RWPE1 (cell line): ENCODE results near the gene TYW1.
A peak's percentile ranks its signal among the peaks of the same experiment; 100 is the strongest.
"Not testable (repeated sequence)": the region's sequence is repeated elsewhere in the genome, so short reads cannot be mapped to it uniquely, and the experiment has no call there.

Experiments
- CTCF ChIA-PET: fragments of 350-600 bp; sonication (Branson Sonifier 250); formaldehyde crosslinking; extraction: SDS; loops from one replicate; lab custom pipeline; 2021; lab: Yijun Ruan, JAX
- POLR2A ChIA-PET: fragments of 400-600 bp; formaldehyde crosslinking; extraction: SDS; loops from one replicate; lab custom pipeline; 2020; ENCODE audit warnings: antibody characterized with exemption; ENCODE audit not compliant: low non-redundant PET; lab: Yijun Ruan, JAX
- DNase-seq: peaks from one replicate; pipeline ENCODE4 v3.0.0; 2012; ENCODE audit warnings: low spot score
- H3K27ac ChIP-seq: fragments of 450-650 bp; 2 replicates; pipeline ENCODE4 v1.5.1; 2017
- TF ChIP-seq, protein P1 (sequence below): fragments of 450-650 bp; conservative IDR thresholded peaks from 2 replicates; pipeline ENCODE4 v1.5.1; 2017; ENCODE audit warnings: low read depth, mild to moderate bottlenecking

The TYW1 gene

DNA sequence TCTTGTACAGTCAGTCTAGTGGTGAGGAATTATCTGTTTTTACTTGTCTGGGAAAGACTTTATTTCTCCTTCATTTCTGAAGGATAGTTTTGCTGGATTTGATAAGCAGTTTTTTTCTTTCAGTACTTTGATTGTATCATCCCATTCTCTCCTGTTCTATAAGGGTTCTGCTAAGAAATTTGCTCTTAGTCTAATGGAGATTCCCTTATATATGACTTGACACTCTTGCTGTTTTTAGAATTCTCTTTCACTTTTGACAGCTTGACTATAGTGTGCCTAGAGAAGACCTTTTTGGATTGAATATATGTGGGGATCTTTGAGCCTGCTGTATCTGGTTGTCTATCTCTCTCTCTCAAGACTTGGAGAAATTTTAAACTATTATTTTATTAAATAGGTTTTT, 157.7 kb downstream of the TYW1 start:
- POLR2A ChIA-PET, H3K27ac ChIP-seq, DNase-seq, CTCF ChIA-PET: not testable (repeated sequence)

DNA sequence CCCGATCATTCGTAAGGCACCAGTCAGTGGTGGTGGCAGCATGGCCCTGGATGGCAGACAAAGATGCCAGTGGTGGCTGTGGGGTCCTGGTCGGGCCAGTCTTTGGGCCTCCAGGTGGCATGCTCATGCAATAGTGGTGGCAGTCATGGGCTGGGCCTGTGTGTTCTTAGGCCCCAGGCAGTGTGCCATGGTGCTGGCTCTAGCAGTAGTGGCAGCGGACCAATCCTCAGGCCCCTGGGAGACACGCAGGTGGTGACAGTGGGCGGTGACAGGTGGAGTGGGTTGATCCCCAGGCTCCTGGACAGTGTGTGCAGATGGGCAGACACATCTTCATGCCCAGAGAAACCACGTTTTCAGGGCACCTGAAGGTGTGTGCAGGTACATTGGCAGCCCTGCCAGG, 159.4 kb downstream of the TYW1 start:
- DNase-seq, H3K27ac ChIP-seq, POLR2A ChIA-PET, CTCF ChIA-PET: not testable (repeated sequence)

- POLR2A ChIA-PET, H3K27ac ChIP-seq, CTCF ChIA-PET, DNase-seq: not testable (repeated sequence)
Observed at GRCh38 chr7:67163285-67163684, 166.7 kb downstream of the TYW1 start.

GRCh38 chr7:67171151-67171550, 174.5 kb downstream of the TYW1 start:
- H3K27ac ChIP-seq, POLR2A ChIA-PET, DNase-seq, CTCF ChIA-PET: not testable (repeated sequence)

DNA sequence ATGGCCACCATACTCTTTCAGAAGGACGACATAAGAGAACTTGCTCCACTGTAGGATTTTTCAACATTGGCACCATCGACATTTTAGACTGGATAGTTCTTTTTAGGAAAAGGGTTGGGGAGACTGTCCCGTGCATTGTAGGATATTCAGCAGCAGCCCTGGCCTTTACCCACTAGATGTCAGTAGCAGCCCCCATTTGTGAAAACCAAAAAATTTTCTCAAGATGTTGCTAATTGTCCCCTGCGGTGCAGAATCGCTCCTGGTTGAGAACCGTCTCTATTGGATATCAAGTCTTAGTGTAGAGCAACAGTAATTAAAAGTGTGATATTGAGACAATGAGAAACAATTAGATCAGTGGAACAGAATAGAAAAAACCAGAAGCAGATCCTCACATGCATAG, 180.1 kb downstream of the TYW1 start:
- POLR2A ChIA-PET, CTCF ChIA-PET, DNase-seq, H3K27ac ChIP-seq: not testable (repeated sequence)
- TF ChIP-seq, protein P1, sequence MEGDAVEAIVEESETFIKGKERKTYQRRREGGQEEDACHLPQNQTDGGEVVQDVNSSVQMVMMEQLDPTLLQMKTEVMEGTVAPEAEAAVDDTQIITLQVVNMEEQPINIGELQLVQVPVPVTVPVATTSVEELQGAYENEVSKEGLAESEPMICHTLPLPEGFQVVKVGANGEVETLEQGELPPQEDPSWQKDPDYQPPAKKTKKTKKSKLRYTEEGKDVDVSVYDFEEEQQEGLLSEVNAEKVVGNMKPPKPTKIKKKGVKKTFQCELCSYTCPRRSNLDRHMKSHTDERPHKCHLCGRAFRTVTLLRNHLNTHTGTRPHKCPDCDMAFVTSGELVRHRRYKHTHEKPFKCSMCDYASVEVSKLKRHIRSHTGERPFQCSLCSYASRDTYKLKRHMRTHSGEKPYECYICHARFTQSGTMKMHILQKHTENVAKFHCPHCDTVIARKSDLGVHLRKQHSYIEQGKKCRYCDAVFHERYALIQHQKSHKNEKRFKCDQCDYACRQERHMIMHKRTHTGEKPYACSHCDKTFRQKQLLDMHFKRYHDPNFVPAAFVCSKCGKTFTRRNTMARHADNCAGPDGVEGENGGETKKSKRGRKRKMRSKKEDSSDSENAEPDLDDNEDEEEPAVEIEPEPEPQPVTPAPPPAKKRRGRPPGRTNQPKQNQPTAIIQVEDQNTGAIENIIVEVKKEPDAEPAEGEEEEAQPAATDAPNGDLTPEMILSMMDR = peak; percentile 56

GRCh38 chr7:67178915-67179688, 182.5 kb downstream of the TYW1 start:
- DNase-seq, POLR2A ChIA-PET, CTCF ChIA-PET: not testable (repeated sequence)
- peak overlapping the region; percentile 52 for H3K27ac ChIP-seq

- POLR2A ChIA-PET, CTCF ChIA-PET: not testable (repeated sequence)
- peak; percentile 60 for DNase-seq
- H3K27ac ChIP-seq = peak overlapping the region; percentile 59
Observed at GRCh38 chr7:67182956-67183750, 186.5 kb downstream of the TYW1 start.

DNA sequence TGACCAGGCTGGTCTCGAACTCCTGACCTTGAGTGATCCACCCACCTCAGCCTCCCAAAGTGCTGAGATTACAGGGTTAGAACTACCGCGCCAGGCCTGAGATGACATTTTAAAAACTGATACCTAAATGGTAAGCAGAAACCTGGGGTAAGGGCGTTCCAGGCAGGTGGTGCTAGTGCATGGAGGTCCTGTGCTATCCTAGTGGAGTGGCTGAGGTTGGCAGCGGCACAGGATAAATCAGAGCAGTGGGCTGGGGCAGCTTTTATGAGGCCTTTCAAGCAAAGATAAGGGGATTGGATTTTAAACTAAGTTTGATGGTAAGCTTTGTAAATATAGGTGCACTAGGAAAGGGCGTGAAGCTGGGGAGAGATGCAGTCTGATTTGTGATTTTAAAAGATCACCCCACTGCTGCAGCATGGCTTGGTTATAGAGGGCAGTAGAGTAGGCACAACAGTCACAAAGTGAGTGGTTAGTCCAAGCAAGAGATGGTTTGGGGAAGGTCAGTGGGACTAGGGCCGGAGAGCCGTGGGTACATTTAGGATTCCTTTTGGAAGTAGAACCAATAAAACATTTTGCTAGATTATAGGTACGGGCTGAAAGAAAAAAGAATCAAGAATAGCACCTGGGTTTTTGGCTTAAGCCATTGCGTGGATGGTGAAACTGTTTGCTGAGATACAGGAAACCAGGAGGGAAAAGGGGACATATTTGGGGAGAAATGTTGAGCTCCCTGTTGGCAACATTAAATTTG, 188.5 kb downstream of the TYW1 start:
- POLR2A ChIA-PET = not testable (repeated sequence)

GRCh38 chr7:67185660-67186129, 189.1 kb downstream of the TYW1 start:
- H3K27ac ChIP-seq, DNase-seq, CTCF ChIA-PET, POLR2A ChIA-PET: not testable (repeated sequence)

More for the DNA sequence above, 188.5 kb downstream of the TYW1 start:
- CTCF ChIA-PET, H3K27ac ChIP-seq, DNase-seq: not testable (repeated sequence)

DNA sequence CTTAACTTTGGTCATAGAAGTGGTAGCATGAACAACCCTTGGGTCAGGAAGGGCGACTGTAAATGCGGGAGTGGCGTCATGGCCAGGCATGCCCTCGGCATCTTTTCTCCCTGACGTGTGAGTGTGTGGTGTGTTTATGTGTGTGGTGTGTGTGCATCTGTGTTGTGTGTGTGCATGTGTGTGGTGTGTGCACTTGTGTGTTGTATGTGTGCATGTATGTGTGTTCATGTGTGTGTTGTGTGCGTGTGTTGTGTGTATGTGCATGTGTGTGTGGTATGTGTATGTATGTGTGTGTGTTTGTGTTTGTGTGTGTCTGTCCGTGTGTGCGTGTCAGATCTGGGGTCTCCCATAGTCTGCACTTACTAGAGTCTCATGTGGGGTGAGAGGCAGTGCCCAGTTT, 192.5 kb downstream of the TYW1 start:
- CTCF ChIA-PET, DNase-seq, POLR2A ChIA-PET, H3K27ac ChIP-seq: not testable (repeated sequence)

- POLR2A ChIA-PET = not testable (repeated sequence)
Observed at GRCh38 chr7:67189801-67190465, 193.3 kb downstream of the TYW1 start.

GRCh38 chr7:67191002-67191720, 194.5 kb downstream of the TYW1 start:
- POLR2A ChIA-PET, H3K27ac ChIP-seq, DNase-seq, CTCF ChIA-PET: not testable (repeated sequence)

More at GRCh38 chr7:67189801-67190465, 193.3 kb downstream of the TYW1 start:
- DNase-seq, H3K27ac ChIP-seq, CTCF ChIA-PET: not testable (repeated sequence)

GRCh38 chr7:67192123-67192702, 195.6 kb downstream of the TYW1 start:
- POLR2A ChIA-PET, CTCF ChIA-PET, DNase-seq, H3K27ac ChIP-seq: not testable (repeated sequence)
